ENCODE measurements around the gene CFAP77.

The CFAP77 gene

GRCh38 chr9:132531710-132532570 lies 121.9 kb downstream of the CFAP77 start:
- in situ Hi-C loops (cut with MboI; ENCODE audit: low sequenced_read_pairs, unreplicated experiment): no loop called here
- no peak for DNase-seq (ENCODE audit: low spot score)
- TF ChIP-seq CTCF (IDR thresholded peaks at IDR 0.05; ENCODE audit: borderline replicate concordance, control extremely low read depth, extremely low read depth, insufficient read depth, missing control alignments): no peak

GRCh38 chr9:132534832-132535231 lies 124.8 kb downstream of the CFAP77 start:
- DNase-seq (ENCODE audit: low spot score): no peak
- no peak for TF ChIP-seq CTCF (IDR thresholded peaks at IDR 0.05; ENCODE audit: borderline replicate concordance, control extremely low read depth, extremely low read depth, insufficient read depth, missing control alignments)
- in situ Hi-C loops (cut with MboI; ENCODE audit: low sequenced_read_pairs, unreplicated experiment): no loop called here

- in situ Hi-C loops (cut with MboI; ENCODE audit: low sequenced_read_pairs, unreplicated experiment): no loop called here
- no peak for TF ChIP-seq CTCF (IDR thresholded peaks at IDR 0.05; ENCODE audit: borderline replicate concordance, control extremely low read depth, extremely low read depth, insufficient read depth, missing control alignments)
- no peak for DNase-seq (ENCODE audit: low spot score)
Observed at GRCh38 chr9:132536124-132536523, 126.1 kb downstream of the CFAP77 start.

- in situ Hi-C loops (cut with MboI; ENCODE audit: low sequenced_read_pairs, unreplicated experiment): no loop called here
- DNase-seq (ENCODE audit: low spot score): no peak
- TF ChIP-seq CTCF (IDR thresholded peaks at IDR 0.05; ENCODE audit: borderline replicate concordance, control extremely low read depth, extremely low read depth, insufficient read depth, missing control alignments): no peak
Observed at GRCh38 chr9:132537352-132537751, 127.3 kb downstream of the CFAP77 start.

GRCh38 chr9:132538071-132538470 lies 128.1 kb downstream of the CFAP77 start:
- in situ Hi-C loops (cut with MboI; ENCODE audit: low sequenced_read_pairs, unreplicated experiment): no loop called here
- no peak for TF ChIP-seq CTCF (IDR thresholded peaks at IDR 0.05; ENCODE audit: borderline replicate concordance, control extremely low read depth, extremely low read depth, insufficient read depth, missing control alignments)
- no peak for DNase-seq (ENCODE audit: low spot score)

GRCh38 chr9:132539096-132539495 lies 129.1 kb downstream of the CFAP77 start:
- no peak for TF ChIP-seq CTCF (IDR thresholded peaks at IDR 0.05; ENCODE audit: borderline replicate concordance, control extremely low read depth, extremely low read depth, insufficient read depth, missing control alignments)
- in situ Hi-C loops (cut with MboI; ENCODE audit: low sequenced_read_pairs, unreplicated experiment): no loop called here
- no peak for DNase-seq (ENCODE audit: low spot score)
